SU-DHL-6 (cell line): Measurements from ENCODE around the gene INPP5A.
"Not testable (repeated sequence)": the region's sequence is repeated elsewhere in the genome, so short reads cannot be mapped to it uniquely, and the experiment has no call there.

Source experiments
- EZH2phosphoT487 ChIP-seq: fragments of 200-600 bp; sonication (generic), shearing (Covaris generic); conservative IDR thresholded peaks from 2 replicates; pipeline ENCODE4 v1.6.1; 2018; ENCODE audit warnings: mild to moderate bottlenecking, antibody characterized with exemption, low read length, moderate library complexity, mixed read lengths
- TF ChIP-seq, protein P1 (sequence below): fragments of 200-600 bp; sonication (generic); IDR thresholded peaks from one replicate; pipeline ENCODE4 v1.5.1; 2017; ENCODE audit warnings: antibody characterized with exemption, mild to moderate bottlenecking, low read length, moderate library complexity; ENCODE audit not compliant: insufficient read depth, poor library complexity, severe bottlenecking

DNA sequence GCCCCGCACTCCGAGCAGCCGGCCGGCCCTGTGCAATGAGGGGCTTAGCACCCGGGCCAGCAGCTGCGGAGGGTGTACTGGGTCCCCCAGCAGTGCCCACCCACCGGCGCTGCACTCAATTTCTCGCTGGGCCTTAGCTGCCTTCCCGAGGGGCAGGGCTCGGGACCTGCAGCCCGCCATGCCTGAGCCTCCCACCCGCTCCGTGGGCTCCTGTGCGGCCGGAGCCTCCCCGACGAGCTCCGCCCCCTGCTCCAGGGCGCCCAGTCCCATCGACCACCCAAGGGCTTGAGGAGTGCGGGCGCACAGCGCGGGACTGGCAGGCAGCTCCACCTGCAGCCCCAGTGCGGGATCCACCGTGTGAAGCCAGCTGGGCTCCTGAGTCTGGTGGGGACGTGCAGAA is 143.2 kb downstream of the INPP5A start:
- TF ChIP-seq, protein P1, sequence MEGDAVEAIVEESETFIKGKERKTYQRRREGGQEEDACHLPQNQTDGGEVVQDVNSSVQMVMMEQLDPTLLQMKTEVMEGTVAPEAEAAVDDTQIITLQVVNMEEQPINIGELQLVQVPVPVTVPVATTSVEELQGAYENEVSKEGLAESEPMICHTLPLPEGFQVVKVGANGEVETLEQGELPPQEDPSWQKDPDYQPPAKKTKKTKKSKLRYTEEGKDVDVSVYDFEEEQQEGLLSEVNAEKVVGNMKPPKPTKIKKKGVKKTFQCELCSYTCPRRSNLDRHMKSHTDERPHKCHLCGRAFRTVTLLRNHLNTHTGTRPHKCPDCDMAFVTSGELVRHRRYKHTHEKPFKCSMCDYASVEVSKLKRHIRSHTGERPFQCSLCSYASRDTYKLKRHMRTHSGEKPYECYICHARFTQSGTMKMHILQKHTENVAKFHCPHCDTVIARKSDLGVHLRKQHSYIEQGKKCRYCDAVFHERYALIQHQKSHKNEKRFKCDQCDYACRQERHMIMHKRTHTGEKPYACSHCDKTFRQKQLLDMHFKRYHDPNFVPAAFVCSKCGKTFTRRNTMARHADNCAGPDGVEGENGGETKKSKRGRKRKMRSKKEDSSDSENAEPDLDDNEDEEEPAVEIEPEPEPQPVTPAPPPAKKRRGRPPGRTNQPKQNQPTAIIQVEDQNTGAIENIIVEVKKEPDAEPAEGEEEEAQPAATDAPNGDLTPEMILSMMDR, result not testable (repeated sequence)
- not testable (repeated sequence) for TF ChIP-seq EZH2phosphoT487
